Measurements from ENCODE around the gene CDCA7L.

CDCA7L gene

DNA sequence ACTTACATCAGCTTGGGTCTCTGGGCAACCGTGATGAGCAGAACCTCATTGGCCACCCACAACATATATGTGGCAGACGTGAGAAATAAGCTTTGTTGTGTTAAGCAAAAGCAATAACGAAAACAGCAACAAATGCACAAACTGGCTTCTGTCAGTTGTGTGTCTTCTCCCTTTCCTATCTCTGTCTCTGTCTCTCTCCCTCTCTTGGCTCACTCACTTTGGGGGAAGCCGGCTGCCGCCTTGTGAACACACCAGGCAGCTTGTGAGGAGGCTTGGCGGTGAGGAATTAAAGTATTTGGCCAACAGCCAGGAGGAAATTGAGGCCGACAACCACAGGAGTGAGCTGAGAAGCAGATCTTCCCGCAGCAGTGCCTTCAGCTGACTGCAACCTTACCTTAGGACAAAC, 21.9 kb upstream of the CDCA7L start:
- Histone ChIP-seq H3K36me3 (ENCODE audit: control insufficient read depth in 2 of 2, insufficient read depth in 1 of 2, low read length in 2 of 2) (no peaks in the 10 kb centered on the region), H3K4me3 (ENCODE audit: low read depth, low read length) (no peak overlapping the region), H3K9me3 (ENCODE audit: control insufficient read depth, insufficient read depth, low read depth, low read length) (no peaks in the 10 kb centered on the region), H3K27ac (ENCODE audit: extremely low read depth, low read depth, low read length) (0 out of 2 replicates have a peak overlapping the region, but pooled peaks have one; percentile 41), H3K4me1 (ENCODE audit: control insufficient read depth, insufficient read depth, low read length) (peaks cover 3% of the 10 kb centered on the region; the same call in 1 of the 2 replicates)
- TF ChIP-seq ZNF692 (tag by site-specific recombination; IDR thresholded peaks at IDR 0.05), result no peak
- no peak for TF ChIP-seq ZNF2 (tag by site-specific recombination; IDR thresholded peaks at IDR 0.05)
- TF ChIP-seq ZNF10 (tag by site-specific recombination; IDR thresholded peaks at IDR 0.05), result no peak
- TF ChIP-seq PRDM10 (tag by site-specific recombination; IDR thresholded peaks at IDR 0.05), result no peak
- no peak for TF ChIP-seq ZBTB21 (tag by site-specific recombination; IDR thresholded peaks at IDR 0.05)
- no peak for TF ChIP-seq PRDM4 (tag by site-specific recombination; IDR thresholded peaks at IDR 0.05)
- TF ChIP-seq ZNF24 (tag by site-specific recombination; IDR thresholded peaks at IDR 0.05), result no peak
- TF ChIP-seq ZNF266 (tag by site-specific recombination; IDR thresholded peaks at IDR 0.05; ENCODE audit: low read depth), result no peak
- TF ChIP-seq, protein P1, sequence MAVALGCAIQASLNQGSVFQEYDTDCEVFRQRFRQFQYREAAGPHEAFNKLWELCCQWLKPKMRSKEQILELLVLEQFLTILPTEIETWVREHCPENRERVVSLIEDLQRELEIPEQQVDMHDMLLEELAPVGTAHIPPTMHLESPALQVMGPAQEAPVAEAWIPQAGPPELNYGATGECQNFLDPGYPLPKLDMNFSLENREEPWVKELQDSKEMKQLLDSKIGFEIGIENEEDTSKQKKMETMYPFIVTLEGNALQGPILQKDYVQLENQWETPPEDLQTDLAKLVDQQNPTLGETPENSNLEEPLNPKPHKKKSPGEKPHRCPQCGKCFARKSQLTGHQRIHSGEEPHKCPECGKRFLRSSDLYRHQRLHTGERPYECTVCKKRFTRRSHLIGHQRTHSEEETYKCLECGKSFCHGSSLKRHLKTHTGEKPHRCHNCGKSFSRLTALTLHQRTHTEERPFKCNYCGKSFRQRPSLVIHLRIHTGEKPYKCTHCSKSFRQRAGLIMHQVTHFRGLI (tag by site-specific recombination; IDR thresholded peaks at IDR 0.05), result no peak
- TF ChIP-seq ZNF248 (tag by site-specific recombination; IDR thresholded peaks at IDR 0.05), result no peak
- no peak for TF ChIP-seq ZNF175 (tag by site-specific recombination; IDR thresholded peaks at IDR 0.05)
- TF ChIP-seq RBAK (tag by site-specific recombination; IDR thresholded peaks at IDR 0.05), result no peak
- no peak for TF ChIP-seq ZEB2 (tag by site-specific recombination; IDR thresholded peaks at IDR 0.05)
- POLR2A ChIA-PET, result interaction anchor here (1.6 kb wide), 1 partner anchor 22 kb away, joined by 8 read pairs; the partner anchor contains the start of gene CDCA7L
- CTCF ChIA-PET, result interaction anchor here (0.6 to 0.7 kb wide), 3 partner anchors 22 to 494 kb away, joined by 3 to 4 read pairs (median 3); partner anchors contain the start of gene CDCA7L

DNA sequence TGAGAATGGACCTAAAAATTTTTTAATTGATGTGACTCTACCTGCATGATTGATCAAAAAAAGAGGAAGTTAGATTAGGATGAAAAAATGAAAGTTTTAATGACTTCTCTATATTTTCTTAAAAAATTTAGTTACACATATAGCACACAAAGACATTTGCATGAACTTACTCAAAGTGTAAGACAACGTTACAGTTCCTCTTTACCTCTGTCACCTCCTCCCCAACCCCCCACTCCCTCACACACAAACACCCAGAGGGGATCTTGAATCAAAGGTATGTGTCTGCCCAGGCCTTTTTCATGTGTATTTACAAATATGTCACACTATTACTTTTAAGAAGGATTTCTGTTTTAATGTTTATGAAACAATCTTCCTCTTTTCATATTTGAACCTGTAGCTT, 20.6 kb upstream of the CDCA7L start:
- Histone ChIP-seq H3K4me3 (ENCODE audit: low read depth, low read length) (no peak overlapping the region), H3K27ac (ENCODE audit: extremely low read depth, low read depth, low read length) (no peak overlapping the region), H3K4me1 (ENCODE audit: control insufficient read depth, insufficient read depth, low read length) (peaks cover 3% of the 10 kb centered on the region; the same call in 1 of the 2 replicates), H3K9me3 (ENCODE audit: control insufficient read depth, insufficient read depth, low read depth, low read length) (no peaks in the 10 kb centered on the region), H3K36me3 (ENCODE audit: control insufficient read depth in 2 of 2, insufficient read depth in 1 of 2, low read length in 2 of 2) (no peaks in the 10 kb centered on the region)
- CTCF ChIA-PET, result no interaction called here
- POLR2A ChIA-PET, result no interaction called here
- no peak for TF ChIP-seq ZNF26 (tag by site-specific recombination; IDR thresholded peaks at IDR 0.05)
- no peak for TF ChIP-seq ZNF670 (tag by site-specific recombination; IDR thresholded peaks at IDR 0.05; ENCODE audit: low read depth)
- TF ChIP-seq ZEB2 (tag by site-specific recombination; IDR thresholded peaks at IDR 0.05), result no peak
- TF ChIP-seq BCL11A (tag by site-specific recombination; IDR thresholded peaks at IDR 0.05; ENCODE audit: low read depth), result no peak
- TF ChIP-seq ZNF274 (IDR thresholded peaks at IDR 0.05; ENCODE audit: low read length), result no peak
- no peak for TF ChIP-seq ZNF274 (tag by site-specific recombination; IDR thresholded peaks at IDR 0.05; ENCODE audit: borderline replicate concordance)
- no peak for TF ChIP-seq KLF7 (tag by site-specific recombination; IDR thresholded peaks at IDR 0.05; ENCODE audit: borderline replicate concordance)
- TF ChIP-seq, protein P2, sequence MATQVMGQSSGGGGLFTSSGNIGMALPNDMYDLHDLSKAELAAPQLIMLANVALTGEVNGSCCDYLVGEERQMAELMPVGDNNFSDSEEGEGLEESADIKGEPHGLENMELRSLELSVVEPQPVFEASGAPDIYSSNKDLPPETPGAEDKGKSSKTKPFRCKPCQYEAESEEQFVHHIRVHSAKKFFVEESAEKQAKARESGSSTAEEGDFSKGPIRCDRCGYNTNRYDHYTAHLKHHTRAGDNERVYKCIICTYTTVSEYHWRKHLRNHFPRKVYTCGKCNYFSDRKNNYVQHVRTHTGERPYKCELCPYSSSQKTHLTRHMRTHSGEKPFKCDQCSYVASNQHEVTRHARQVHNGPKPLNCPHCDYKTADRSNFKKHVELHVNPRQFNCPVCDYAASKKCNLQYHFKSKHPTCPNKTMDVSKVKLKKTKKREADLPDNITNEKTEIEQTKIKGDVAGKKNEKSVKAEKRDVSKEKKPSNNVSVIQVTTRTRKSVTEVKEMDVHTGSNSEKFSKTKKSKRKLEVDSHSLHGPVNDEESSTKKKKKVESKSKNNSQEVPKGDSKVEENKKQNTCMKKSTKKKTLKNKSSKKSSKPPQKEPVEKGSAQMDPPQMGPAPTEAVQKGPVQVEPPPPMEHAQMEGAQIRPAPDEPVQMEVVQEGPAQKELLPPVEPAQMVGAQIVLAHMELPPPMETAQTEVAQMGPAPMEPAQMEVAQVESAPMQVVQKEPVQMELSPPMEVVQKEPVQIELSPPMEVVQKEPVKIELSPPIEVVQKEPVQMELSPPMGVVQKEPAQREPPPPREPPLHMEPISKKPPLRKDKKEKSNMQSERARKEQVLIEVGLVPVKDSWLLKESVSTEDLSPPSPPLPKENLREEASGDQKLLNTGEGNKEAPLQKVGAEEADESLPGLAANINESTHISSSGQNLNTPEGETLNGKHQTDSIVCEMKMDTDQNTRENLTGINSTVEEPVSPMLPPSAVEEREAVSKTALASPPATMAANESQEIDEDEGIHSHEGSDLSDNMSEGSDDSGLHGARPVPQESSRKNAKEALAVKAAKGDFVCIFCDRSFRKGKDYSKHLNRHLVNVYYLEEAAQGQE (tag by site-specific recombination; IDR thresholded peaks at IDR 0.05), result no peak
- no peak for TF ChIP-seq ZNF112 (tag by site-specific recombination; IDR thresholded peaks at IDR 0.05)
